ENCODE results near the gene UFSP1.

The UFSP1 gene

GRCh38 chr7:100865372-100865911 is 24.1 kb downstream of the UFSP1 start:
- DNase-seq (ENCODE audit: low spot score): no peak
- in situ Hi-C loops (cut with MboI; ENCODE audit: low sequenced_read_pairs, unreplicated experiment): loop anchor here (25.0 kb wide), 1 partner anchor 403 kb away; the partner anchor contains the start of gene SPACDR
- no peak for TF ChIP-seq CTCF (IDR thresholded peaks at IDR 0.05; ENCODE audit: borderline replicate concordance, control extremely low read depth, extremely low read depth, insufficient read depth, missing control alignments)

GRCh38 chr7:100864263-100864845 is 25.2 kb downstream of the UFSP1 start:
- no peak for DNase-seq (ENCODE audit: low spot score)
- in situ Hi-C loops (cut with MboI; ENCODE audit: low sequenced_read_pairs, unreplicated experiment): loop anchor here (25.0 kb wide), 1 partner anchor 402 kb away; the partner anchor contains the start of gene SPACDR

GRCh38 chr7:100863406-100863950 is 26.0 kb downstream of the UFSP1 start:
- in situ Hi-C loops (cut with MboI; ENCODE audit: low sequenced_read_pairs, unreplicated experiment): loop anchor here (25.0 kb wide), 1 partner anchor 401 kb away; the partner anchor contains the start of gene SPACDR
- no peak for TF ChIP-seq CTCF (IDR thresholded peaks at IDR 0.05; ENCODE audit: borderline replicate concordance, control extremely low read depth, extremely low read depth, insufficient read depth, missing control alignments)
- DNase-seq (ENCODE audit: low spot score): no peak

More at GRCh38 chr7:100864263-100864845, 25.2 kb downstream of the UFSP1 start:
- no peak for TF ChIP-seq CTCF (IDR thresholded peaks at IDR 0.05; ENCODE audit: borderline replicate concordance, control extremely low read depth, extremely low read depth, insufficient read depth, missing control alignments)

GRCh38 chr7:100861616-100861985 is 27.9 kb downstream of the UFSP1 start:
- no peak for DNase-seq (ENCODE audit: low spot score)
- in situ Hi-C loops (cut with MboI; ENCODE audit: low sequenced_read_pairs, unreplicated experiment): loop anchor here (25.0 kb wide), 1 partner anchor 399 kb away; the partner anchor contains the start of gene SPACDR
- TF ChIP-seq CTCF (IDR thresholded peaks at IDR 0.05; ENCODE audit: borderline replicate concordance, control extremely low read depth, extremely low read depth, insufficient read depth, missing control alignments): no peak

GRCh38 chr7:100860702-100861615 is 28.6 kb downstream of the UFSP1 start:
- TF ChIP-seq CTCF (IDR thresholded peaks at IDR 0.05; ENCODE audit: borderline replicate concordance, control extremely low read depth, extremely low read depth, insufficient read depth, missing control alignments): no peak
- DNase-seq (ENCODE audit: low spot score): no peak
- in situ Hi-C loops (cut with MboI; ENCODE audit: low sequenced_read_pairs, unreplicated experiment): loop anchor here (25.0 kb wide), 1 partner anchor 399 kb away; the partner anchor contains the start of gene SPACDR

- TF ChIP-seq CTCF (IDR thresholded peaks at IDR 0.05; ENCODE audit: borderline replicate concordance, control extremely low read depth, extremely low read depth, insufficient read depth, missing control alignments): no peak
- in situ Hi-C loops (cut with MboI; ENCODE audit: low sequenced_read_pairs, unreplicated experiment): loop anchor here (25.0 kb wide), 1 partner anchor 398 kb away; the partner anchor contains the start of gene SPACDR
- DNase-seq (ENCODE audit: low spot score): no peak
These were observed 29.7 kb downstream of the UFSP1 start for GRCh38 chr7:100859856-100860255.
